HG03095 (cell line): ENCODE measurements around the gene CCDC6.
A peak's percentile ranks its signal among the peaks of the same experiment; 100 is the strongest.
"Not testable (repeated sequence)": the region's sequence is repeated elsewhere in the genome, so short reads cannot be mapped to it uniquely, and the experiment has no call there.

Experiments
- ATAC-seq: cut with Tn5 transposase; IDR thresholded peaks from one replicate; pipeline ENCODE4 v1.9.1; 2021; ENCODE audit warnings: moderate library complexity; ENCODE audit not compliant: unreplicated experiment

Gene CCDC6

GRCh38 chr10:59906417-59907202 is at the start of gene CCDC6:
CCDC6 (minus strand) TSS chr10:59906556; CDS start chr10:59906424, 132 bp downstream.
- peak; percentile 74 for ATAC-seq

GRCh38 chr10:59954296-59954695 is 47.9 kb upstream of the CCDC6 start:
- ATAC-seq: no peak

GRCh38 chr10:59953711-59954110 is 47.4 kb upstream of the CCDC6 start:
- ATAC-seq: not testable (repeated sequence)

- no peak for ATAC-seq
These were observed 43.7 kb upstream of the CCDC6 start for GRCh38 chr10:59950105-59950504.

GRCh38 chr10:59949608-59950007 is 43.3 kb upstream of the CCDC6 start:
- no peak for ATAC-seq

GRCh38 chr10:59945991-59946390 is 39.6 kb upstream of the CCDC6 start:
- ATAC-seq: no peak

- no peak for ATAC-seq
These were observed 39.2 kb upstream of the CCDC6 start for GRCh38 chr10:59945590-59945989.

DNA sequence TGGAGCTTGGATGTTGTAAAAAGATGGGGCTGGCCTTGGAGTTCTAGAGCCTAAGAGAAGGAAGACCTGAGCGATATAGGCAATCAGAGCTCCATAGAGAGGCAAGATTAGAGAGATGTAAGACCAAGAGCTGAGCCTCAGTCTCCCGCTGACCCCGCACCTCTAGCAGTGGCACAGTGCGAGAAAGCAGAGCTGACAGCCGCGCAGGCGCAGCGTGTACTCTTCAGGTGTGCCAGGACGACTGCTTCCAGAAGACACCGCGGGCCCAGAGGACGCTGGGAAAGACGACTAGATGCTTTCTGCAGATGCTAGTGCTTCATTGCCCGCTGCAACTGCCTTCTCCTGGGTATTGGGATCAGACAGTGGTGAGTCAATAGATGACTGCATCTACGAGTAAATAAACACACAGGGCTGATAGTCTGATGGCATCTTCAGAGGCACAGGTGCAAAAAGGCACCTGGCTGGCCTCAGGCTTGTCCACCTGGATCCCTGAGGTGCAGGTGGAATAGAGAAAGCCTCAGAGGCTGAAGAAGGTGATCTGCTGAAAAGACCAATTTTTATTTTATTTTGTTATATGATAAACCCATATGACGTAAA is 38.1 kb upstream of the CCDC6 start:
- ATAC-seq: no peak

DNA sequence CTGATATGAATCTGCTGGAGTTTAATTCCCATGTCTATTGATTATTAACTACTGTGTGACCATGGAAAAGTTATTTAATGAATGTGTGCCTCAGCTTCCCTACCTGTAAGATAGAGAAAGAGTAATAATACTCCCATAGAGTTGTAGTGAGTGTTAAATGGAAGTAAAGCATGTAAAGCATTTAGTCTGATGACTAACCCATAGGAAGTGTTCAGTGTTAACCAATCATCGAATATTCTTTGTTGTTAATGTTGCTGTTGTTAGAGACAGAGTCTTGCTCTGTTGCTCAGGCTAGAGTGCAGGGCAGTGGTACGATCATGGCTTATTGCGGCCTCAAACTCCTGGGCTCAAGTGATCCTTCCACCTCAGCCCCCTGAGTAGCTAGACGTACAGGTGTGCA is 36.2 kb upstream of the CCDC6 start:
- ATAC-seq: no peak

- no peak for ATAC-seq
These were observed 31.4 kb upstream of the CCDC6 start for GRCh38 chr10:59937720-59938119.

DNA sequence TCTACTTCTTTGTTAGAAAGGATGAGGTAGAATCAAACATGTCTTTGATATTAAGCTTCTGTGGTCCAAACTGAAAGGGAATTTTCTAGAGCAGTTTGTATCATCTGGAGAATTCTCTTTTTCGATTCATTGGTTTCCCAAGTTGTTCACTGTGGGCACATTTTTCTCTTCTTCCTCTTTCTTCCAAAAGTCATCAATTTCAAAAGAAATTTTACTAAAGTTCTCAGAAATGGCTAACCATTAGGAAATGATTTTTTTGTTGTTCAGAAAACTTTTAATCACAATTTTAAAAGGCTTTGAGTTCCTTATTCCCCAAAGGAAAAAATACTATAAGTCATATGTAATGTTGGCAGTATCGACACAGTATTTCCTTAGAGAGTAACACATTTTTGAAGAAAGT is 28.3 kb upstream of the CCDC6 start:
- no peak for ATAC-seq

GRCh38 chr10:59930788-59931521 is 24.6 kb upstream of the CCDC6 start:
- not testable (repeated sequence) for ATAC-seq

GRCh38 chr10:59926086-59926485 is 19.7 kb upstream of the CCDC6 start:
- ATAC-seq: no peak

DNA sequence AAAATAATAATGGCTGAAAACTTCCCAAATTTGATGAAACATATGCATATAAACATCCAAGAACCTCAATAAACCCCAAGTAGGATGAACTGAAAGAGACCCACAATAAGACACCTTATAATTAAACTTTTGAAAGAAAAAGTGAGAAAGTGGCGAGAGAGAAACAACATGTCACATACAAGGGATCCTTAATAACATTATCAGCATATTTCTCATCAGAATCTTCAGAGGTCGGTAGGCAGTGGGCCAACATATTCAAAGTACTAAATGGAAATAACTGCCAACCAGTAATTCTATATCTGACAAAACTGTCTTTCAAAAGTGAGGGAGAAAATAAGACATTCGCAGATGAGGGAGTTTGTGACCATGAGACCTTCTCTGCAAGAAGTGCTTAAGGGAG is 16.6 kb upstream of the CCDC6 start:
- no peak for ATAC-seq

GRCh38 chr10:59917922-59918321 is 11.6 kb upstream of the CCDC6 start:
- no peak for ATAC-seq

- ATAC-seq: peak; percentile 69
These were observed 7.3 kb upstream of the CCDC6 start for GRCh38 chr10:59913547-59914237.

- ATAC-seq: no peak
These were observed 4.5 kb upstream of the CCDC6 start for GRCh38 chr10:59910867-59911266.

GRCh38 chr10:59909815-59910214 is 3.5 kb upstream of the CCDC6 start:
- no peak for ATAC-seq

DNA sequence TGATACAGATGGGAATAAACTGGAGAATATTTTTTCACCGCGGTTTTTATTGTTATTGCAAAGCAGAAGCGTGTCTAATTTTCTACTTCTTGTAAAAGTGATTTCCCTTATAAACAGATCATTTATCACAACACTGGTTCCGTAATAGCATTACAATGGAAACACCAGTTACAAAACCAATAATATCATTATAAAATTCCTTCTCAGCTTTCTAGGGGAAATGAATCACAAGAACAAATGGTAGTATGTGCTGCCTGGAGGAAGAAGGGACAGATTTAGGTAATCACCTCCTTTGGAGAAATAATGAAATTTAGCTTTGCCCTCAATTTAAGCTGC is 2.4 kb upstream of the CCDC6 start:
- ATAC-seq: no peak

- peak; percentile 19 for ATAC-seq
These were observed 1.8 kb upstream of the CCDC6 start for GRCh38 chr10:59907918-59908807.
